RKO (cell line): ENCODE measurements around the gene NUDT16L1.

Source experiments
- DNase-seq: peaks from one replicate; pipeline ENCODE4 v3.0.0-alpha.2; 2016; ENCODE audit warnings: low spot score

The NUDT16L1 gene

GRCh38 chr16:4695473-4696171, 2.3 kb downstream of the NUDT16L1 start:
- no peak for DNase-seq

DNA sequence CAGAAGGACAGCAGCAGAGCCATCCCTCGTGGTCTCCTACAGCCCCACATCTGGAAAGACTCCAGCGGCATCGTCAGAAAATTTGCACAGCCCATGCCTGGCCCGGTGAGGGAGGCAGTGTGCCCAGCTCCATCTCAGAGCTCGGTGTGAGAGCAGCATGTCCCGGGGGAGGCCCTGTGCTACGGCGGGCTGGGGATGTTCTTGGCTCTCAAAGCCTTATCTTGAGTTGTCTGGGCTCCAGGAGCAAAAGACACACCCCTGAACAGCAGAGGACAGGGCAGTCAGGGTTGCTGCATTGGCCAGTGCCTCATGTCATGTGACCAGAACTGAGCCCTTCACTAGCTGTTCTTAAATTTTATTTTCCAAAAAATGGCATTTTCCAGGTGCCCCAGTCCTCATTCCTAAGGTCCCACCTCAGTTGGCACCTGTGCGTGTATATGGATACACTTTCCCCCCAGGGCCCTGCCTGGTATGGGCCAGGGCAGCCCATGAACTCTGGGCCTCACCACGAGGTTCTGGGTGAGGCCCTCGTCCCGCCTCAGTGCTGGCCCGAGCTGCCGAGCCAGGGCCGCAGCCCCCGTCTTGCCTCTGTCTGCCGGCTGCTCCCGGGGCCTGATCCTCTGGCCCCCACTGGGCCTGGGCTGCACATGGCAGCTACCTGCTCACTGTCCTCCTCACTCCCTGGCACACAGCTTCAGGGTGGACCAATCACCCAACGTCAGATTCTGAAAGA, 3.0 kb downstream of the NUDT16L1 start:
- DNase-seq: no peak

GRCh38 chr16:4696905-4697847, 3.8 kb downstream of the NUDT16L1 start:
- DNase-seq: no peak

DNA sequence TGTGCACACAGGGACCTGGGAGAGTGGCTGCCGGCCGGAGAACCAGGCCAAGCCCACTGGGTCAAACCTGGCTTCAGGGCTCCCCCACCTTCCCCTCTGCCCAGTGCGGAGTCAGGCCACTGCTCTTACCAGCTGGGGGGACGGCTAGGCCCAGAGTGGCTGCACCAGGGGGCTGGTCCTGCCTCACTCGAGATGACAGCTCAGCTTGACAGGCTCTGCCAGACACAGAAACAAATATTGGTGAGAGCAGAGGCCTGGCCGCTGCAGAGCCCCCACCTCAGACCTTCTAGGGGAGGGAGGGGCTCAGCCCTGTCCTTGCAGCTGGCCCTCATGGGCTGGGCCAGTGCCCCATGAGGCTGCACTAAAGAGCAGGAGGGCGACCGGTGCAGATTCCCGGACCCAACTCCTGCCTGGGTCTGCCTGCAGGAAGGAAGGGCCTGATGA, 4.5 kb downstream of the NUDT16L1 start:
- DNase-seq: no peak

GRCh38 chr16:4698321-4699045, 5.1 kb downstream of the NUDT16L1 start:
- no peak for DNase-seq

DNA sequence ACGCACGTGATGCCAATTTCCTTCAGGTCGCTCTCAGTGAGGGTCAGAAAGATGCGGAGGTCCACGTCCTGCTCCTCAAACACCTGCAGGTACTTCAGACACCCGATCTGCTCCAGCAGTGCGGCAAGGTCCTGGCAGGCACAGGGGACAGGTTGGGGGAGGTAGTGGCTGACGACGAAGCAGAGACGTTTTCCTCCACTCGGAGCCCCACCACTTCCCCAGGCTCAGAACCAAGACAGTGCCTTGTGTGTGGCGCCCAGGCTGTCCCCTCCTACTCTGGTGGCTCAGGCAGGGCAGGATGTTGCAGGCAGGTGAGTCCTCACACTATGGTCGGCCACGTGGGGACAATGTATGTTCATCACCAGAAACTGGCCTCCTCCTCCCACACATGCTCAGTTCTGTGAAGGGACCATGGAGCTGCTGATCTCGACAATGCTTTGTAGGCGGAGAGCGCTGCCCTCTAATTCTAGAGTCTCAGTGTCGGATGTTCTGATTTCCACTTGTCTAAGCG, 5.7 kb downstream of the NUDT16L1 start:
- no peak for DNase-seq

DNA sequence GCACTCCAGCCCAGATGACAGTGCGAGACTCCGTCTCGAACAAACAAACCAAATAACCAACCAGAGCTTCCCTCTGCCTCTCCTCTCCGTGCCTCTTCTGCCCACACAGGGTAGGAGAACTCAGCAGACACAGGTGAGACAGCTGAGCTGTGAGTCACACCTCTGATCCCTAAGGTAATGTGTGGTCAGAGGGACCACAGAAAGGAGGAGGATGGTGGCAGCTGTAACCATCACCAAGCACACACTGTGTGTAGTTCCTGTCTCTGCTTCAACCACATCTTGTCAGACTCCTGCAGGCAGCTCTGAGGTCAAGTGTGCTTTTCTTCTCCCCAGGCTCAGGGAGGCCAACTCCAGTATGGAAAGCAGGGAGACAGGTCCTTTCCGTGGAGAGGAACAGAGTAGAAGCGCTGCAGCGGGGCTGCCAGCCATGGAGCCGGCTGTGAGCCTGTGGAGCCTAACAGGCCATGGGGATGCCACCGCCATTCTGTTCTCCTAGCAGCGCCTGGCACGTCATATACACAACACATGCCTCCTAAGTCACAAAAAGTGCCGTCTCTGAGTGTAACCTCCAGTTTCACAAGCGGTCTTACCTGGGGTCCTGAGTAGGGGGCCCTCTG, 7.1 kb downstream of the NUDT16L1 start:
- no peak for DNase-seq

DNA sequence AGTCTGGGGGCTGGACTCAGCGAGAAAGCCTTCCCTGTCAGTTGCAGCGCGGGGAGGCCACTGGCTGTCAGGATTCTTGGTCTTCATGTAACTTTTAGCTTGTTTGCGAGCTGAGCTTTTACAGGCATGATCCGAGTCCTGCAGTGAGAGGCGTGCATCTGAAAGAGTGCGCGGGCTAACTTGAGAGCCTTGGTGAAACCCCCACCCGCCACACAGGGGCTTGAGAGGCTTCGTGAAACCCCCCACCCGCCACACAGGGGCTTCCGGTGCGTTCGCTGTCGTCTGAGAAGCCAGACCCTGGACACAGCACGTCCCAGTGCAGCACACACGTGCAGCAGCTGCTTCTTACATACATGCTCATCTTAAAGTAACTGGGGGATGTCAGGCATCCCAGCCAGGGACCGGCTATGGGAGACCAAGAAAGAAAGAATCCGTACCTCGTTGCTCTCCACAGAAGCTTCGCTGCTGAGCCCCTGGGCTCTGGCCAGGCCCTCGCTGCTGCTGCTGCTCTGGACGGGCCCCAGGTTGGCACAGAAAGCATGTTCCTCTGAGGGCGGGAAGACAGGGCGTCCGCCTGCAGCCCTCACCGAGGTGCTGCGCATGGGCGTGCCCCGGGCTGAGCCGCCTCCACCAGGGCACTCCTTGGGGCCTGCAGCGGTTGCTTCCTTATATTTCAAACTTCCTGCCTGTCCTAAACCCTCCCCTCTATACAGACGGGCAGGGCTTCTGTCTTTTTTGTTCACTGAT, 7.8 kb downstream of the NUDT16L1 start:
- DNase-seq: no peak

GRCh38 chr16:4701791-4702465, 8.6 kb downstream of the NUDT16L1 start:
- DNase-seq: no peak

- DNase-seq: no peak
Measured at GRCh38 chr16:4702466-4702808, 9.1 kb downstream of the NUDT16L1 start.

DNA sequence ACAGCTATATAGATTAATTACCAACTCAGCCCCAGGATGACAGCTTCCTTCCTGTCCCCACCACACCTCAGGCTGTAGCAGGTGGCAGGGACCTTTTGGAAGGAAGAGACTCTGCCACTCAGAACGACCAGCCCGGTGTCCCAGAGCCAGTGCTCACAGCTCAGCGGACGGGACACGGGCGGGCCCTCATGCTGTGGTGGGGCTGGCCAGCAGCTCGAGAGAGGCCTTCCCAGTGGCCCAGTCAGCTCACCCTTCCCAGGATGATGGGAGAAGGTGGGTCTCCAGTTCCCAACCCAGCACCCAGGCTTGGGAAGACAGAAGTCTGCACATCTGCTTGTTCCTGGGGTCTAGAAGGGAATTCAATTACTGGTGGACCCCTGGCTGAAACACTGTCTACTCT, 10.5 kb downstream of the NUDT16L1 start:
- DNase-seq: no peak

DNA sequence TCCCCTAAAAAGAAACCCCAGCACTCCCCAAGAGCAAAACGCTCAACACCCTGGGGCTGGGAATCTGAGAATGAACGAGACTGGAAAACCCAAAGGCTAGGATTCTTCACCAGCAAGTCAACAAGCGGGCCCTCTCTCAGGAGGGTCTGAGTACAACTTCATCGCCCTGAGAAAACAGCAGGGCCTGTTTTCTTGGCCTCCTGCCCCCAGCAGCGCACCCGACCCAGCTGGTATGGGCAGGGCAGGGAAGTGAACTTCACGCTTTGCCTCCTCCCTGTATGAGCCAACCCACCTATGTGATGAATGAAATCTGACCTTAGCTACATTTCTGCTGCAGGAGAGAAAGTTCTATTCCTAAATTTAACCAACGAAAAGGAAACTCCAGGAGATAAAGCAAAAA, 11.1 kb downstream of the NUDT16L1 start:
- no peak for DNase-seq

DNA sequence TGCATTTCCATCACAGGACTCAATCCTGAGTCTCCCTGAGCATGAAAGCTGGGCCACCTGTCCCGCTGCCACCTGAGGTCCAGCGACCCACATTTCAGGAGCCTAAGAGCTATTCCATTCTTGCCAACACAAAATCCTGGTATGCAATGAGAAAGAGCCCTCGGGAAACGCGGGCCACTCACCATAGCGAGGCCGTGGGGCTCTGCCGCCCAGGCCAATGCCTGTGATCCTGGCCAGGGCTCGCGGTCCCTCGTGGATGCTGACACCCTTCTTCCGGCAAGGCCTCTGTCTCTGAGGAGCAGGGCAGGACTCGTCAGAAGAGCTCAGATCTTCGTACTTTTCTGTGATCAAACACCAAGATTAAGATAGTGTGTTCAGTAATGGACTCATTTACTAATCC, 11.6 kb downstream of the NUDT16L1 start:
- no peak for DNase-seq

DNA sequence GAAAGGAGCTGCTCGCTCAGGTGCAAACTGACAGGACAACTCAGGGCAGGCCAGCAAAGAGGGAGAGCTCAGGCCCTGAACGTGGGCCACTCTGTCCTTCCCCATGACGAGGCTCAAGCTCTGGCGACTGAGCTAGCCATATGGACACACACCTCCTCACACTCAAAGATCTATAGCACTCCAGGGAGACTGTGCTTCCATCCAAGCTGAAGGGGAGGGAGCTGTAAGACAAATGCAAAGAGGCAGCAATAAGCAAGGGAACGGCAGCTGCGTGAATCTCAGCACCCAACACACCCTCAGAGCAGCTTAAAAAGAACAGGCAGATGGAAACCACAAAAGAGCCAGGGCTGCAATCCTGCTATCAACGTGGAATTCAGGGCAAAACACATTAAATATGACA, 13.5 kb downstream of the NUDT16L1 start:
- DNase-seq: no peak

GRCh38 chr16:4709481-4709880, 16.1 kb downstream of the NUDT16L1 start:
- DNase-seq: no peak

DNA sequence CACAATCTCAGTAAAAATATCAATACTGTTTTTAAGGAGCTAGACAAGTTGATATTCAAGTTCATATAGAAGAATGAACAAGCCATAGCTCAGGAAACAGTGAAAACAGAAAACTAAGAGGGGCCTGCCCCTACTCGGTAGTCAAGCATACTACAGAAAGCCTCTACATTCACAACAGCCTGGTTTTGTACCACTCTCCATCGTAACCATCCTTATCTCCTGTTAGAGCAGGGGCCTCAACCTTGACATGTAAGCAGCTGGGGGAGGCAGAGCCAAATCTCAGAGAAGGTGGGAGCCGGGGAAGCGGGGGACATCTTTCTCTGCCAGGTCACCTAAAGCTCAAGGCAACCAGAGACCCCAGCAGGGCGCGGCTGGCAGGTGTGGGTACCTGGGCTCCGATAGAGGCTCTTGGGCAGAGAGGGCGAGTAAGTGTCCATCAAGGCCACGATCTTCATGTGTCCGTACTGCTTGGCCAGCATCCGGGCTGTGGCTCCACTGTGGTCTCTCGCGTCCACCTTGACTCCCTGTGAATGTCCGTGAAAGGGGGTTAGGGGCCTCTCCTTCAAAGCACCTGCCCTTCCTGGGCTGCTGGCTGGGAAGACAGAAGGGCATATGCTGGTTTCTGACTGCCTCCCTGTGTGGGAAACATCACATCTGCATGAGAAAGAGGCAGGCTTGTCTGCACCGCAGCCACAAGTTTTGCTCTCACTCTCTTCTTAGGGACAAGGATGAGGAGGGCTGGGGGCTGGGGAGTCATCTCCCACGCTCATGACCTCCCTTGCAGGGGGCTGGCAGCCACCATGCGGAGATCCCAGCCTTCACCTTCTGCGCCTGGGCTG, 20.5 kb downstream of the NUDT16L1 start:
- no peak for DNase-seq

GRCh38 chr16:4714996-4715395, 21.6 kb downstream of the NUDT16L1 start:
- DNase-seq: no peak

GRCh38 chr16:4718466-4718865, 25.1 kb downstream of the NUDT16L1 start:
- DNase-seq: no peak
